ENCODE data around the gene DIAPH2. TPM values are rescaled to one million over a fixed set of nuclear protein-coding genes. Genes with fewer than 3 reads are reported as not detected.

The DIAPH2 gene
- total RNA-seq, 4 donors from 2014 or later: 36.6 to 78.3 (median 41.4) TPM

GRCh38 chrX:97119474-97120109, 434.9 kb downstream of the DIAPH2 start:
- no peak for DNase-seq (ENCODE audit: low spot score)
- TF ChIP-seq, protein P1, sequence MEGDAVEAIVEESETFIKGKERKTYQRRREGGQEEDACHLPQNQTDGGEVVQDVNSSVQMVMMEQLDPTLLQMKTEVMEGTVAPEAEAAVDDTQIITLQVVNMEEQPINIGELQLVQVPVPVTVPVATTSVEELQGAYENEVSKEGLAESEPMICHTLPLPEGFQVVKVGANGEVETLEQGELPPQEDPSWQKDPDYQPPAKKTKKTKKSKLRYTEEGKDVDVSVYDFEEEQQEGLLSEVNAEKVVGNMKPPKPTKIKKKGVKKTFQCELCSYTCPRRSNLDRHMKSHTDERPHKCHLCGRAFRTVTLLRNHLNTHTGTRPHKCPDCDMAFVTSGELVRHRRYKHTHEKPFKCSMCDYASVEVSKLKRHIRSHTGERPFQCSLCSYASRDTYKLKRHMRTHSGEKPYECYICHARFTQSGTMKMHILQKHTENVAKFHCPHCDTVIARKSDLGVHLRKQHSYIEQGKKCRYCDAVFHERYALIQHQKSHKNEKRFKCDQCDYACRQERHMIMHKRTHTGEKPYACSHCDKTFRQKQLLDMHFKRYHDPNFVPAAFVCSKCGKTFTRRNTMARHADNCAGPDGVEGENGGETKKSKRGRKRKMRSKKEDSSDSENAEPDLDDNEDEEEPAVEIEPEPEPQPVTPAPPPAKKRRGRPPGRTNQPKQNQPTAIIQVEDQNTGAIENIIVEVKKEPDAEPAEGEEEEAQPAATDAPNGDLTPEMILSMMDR (IDR thresholded peaks at IDR 0.05): no peak
- no peak for ATAC-seq (ENCODE audit: low FRiP score)

DNA sequence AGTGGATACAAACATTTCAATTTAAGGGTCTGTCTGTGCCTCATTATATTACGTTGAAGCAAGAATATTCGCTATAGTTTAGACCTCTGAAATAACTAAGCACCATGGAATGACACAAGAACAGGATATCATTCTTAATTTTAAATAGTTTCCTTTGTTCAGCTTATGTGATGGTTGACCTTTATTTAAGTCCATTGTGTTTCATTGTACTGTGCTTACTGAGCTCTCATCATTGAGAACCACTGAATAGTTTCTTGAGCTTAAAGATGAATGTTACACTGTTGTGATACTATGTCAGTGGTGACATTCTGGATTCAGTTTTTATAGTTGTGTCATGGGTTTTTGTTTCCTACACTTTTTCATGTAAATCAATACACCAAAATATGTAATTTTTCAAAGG, 438.4 kb downstream of the DIAPH2 start:
- DNase-seq (ENCODE audit: low spot score) (no peak), ATAC-seq (ENCODE audit: low FRiP score) (no peak)
- TF ChIP-seq, protein P1 (IDR thresholded peaks at IDR 0.05): no peak

DNA sequence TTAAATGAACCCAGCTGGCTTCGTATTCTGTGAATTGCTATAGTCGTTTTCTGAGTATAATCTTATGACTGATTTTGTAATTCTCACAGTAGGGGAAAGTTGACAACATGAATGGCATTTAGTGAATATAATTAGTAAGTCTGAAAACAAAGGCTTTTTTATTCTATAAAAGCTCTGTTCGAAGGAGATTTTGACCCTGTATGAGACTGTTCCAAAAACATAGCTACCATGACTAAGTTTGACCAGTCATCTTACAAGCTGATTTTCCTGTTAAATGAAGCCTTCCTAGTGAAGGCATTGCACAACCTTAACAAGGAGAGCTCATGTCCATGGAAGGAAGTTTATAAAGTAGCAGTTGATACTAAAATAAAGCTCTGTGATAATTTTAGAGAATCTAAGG, 441.4 kb downstream of the DIAPH2 start:
- ATAC-seq (ENCODE audit: low FRiP score): no peak
- TF ChIP-seq, protein P1 (IDR thresholded peaks at IDR 0.05): no peak
- DNase-seq (ENCODE audit: low spot score): no peak

DNA sequence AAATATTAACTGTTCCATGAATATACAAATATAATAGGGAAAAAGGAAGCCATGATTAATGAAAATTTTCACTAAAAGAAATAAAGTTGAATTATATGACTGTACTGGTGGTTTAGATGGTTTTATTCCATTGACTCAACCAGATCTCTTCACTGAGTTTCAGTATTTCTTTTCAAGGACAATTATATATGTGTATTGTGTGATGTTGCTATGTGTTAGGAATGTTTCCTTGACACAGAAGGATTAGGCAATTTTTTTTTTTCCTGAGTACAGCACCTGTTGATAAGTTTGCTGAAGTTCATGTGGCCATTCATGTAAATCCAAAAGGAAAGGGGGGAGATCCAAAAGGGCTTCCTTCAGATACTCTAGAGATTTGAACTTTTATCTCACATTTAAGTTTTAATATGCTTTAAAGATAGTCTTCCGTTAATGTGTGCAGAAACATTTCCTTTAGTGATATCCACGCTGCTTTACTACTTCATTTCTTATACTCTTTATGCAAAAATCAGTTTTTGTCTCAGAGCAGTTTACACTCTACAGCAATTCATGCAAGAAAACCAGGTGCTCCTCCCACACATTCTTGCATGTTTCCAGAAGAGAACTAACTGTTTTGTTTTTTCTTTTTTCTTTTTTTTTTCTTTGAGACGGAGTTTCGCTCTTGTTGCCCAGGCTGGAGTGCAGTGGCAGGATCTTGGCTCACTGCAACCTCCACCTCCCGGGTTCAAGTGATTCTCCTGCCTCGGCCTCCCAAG, 448.2 kb downstream of the DIAPH2 start:
- no peak for ATAC-seq (ENCODE audit: low FRiP score)
- TF ChIP-seq, protein P1 (IDR thresholded peaks at IDR 0.05): no peak
- no peak for DNase-seq (ENCODE audit: low spot score)

- TF ChIP-seq, protein P1 (IDR thresholded peaks at IDR 0.05): no peak
- DNase-seq (ENCODE audit: low spot score): no peak
- ATAC-seq (ENCODE audit: low FRiP score): no peak
These were observed 461.3 kb downstream of the DIAPH2 start for GRCh38 chrX:97145934-97146333.

DNA sequence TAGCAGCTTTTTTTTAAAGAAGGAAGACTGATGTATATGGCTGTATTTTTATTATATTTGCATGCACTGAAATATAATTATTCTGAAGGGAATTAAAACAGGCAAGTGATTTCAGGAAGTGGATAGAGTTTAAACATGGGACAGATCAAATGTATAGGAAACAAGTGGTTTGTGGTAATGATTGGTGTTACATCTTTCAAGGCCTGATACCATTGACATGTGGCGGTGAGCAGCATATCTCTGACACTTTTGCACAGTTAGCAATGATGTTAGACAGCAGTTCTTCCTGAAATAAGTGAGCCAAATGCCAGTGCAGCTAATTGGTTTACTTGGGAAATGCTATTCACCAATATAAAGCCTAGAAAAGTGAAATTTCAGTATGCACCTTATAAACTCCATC, 471.2 kb downstream of the DIAPH2 start:
- TF ChIP-seq, protein P1 (IDR thresholded peaks at IDR 0.05): no peak
- DNase-seq (ENCODE audit: low spot score): no peak
- ATAC-seq (ENCODE audit: low FRiP score): no peak

DNA sequence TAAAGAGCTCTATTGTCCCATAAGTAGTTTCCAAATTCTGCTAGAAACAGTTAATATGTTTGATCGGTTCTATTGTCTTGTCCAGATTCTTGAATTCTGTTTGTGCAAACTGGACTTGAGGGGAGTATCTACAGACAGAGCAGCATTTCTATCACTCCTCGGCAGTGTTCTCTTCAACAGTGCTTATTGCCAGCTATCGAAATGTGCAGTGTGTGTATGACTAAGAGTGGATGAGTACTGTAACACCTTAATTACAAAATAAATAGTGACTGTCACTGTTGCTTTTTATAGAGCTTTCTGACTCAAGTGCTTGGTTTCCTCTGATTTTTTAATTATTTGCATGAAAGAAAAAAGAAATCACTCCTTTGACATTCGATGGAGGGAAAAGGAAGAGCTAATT, 473.6 kb downstream of the DIAPH2 start:
- DNase-seq (ENCODE audit: low spot score) (no peak), ATAC-seq (ENCODE audit: low FRiP score) (no peak)
- TF ChIP-seq, protein P1 (IDR thresholded peaks at IDR 0.05): no peak
